ENCODE results near the gene PARN.
"Not testable (repeated sequence)": the region's sequence is repeated elsewhere in the genome, so short reads cannot be mapped to it uniquely, and the experiment has no call there.

PARN gene

GRCh38 chr16:14629919-14630619 lies at the start of gene PARN:
PARN (minus strand) TSS chr16:14630260; CDS start chr16:14630125, 135 bp downstream.
- peak; percentile 47 for DNase-seq

GRCh38 chr16:14678748-14679497 lies 48.9 kb upstream of the PARN start:
- no peak for DNase-seq

- no peak for DNase-seq
These were observed 47.6 kb upstream of the PARN start for GRCh38 chr16:14677627-14678026.

- DNase-seq = no peak
These were observed 46.6 kb upstream of the PARN start for GRCh38 chr16:14676633-14677032.

GRCh38 chr16:14672403-14672971 lies 42.4 kb upstream of the PARN start:
- no peak for DNase-seq

GRCh38 chr16:14669776-14670175 lies 39.7 kb upstream of the PARN start:
- DNase-seq = no peak

GRCh38 chr16:14668556-14669223 lies 38.6 kb upstream of the PARN start:
- no peak for DNase-seq

GRCh38 chr16:14667347-14668266 lies 37.5 kb upstream of the PARN start:
- DNase-seq = no peak

GRCh38 chr16:14658063-14658462 lies 28.0 kb upstream of the PARN start:
- no peak for DNase-seq

- DNase-seq = no peak
These were observed 22.7 kb upstream of the PARN start for GRCh38 chr16:14652726-14653125.

- DNase-seq = no peak
These were observed 20.6 kb upstream of the PARN start for GRCh38 chr16:14650629-14651028.

- DNase-seq = no peak
These were observed 19.8 kb upstream of the PARN start for GRCh38 chr16:14649816-14650215.

- DNase-seq = no peak
These were observed 11.9 kb upstream of the PARN start for GRCh38 chr16:14641926-14642325.

GRCh38 chr16:14641206-14641605 lies 11.1 kb upstream of the PARN start:
- no peak for DNase-seq

- peak; percentile 42 for DNase-seq
These were observed 10.5 kb upstream of the PARN start for GRCh38 chr16:14640538-14640937.

- DNase-seq = not testable (repeated sequence)
These were observed 6.8 kb upstream of the PARN start for GRCh38 chr16:14636951-14637240.

- not testable (repeated sequence) for DNase-seq
These were observed 6.3 kb upstream of the PARN start for GRCh38 chr16:14636179-14636950.

- no peak for DNase-seq
These were observed 5.5 kb upstream of the PARN start for GRCh38 chr16:14635395-14636165.

GRCh38 chr16:14634389-14634725 lies 4.3 kb upstream of the PARN start:
- no peak for DNase-seq

- peak; percentile 81 for DNase-seq
These were observed 2.9 kb upstream of the PARN start, which contains the start of gene BFAR for GRCh38 chr16:14632693-14633569. BFAR (plus strand) TSS chr16:14632951; CDS start chr16:14644347, 11,396 bp downstream.
